Stimulated activated CD4-positive, alpha-beta T cell treated with anti-CD3 and anti-CD28 coated beads, Interleukin-1b, Interleukin-23, amount 100 ng/mL, for 4 hours (primary cell): Measurements from ENCODE around the gene BMAL1.

ENCODE experiments used
- DNase-seq, 2 donors: peaks; one replicate each; pipeline ENCODE4 v3.0.0-alpha.2; 2020; ENCODE audit warnings: low read depth in 2 of 2

The BMAL1 gene

GRCh38 chr11:13291361-13291760, 13.8 kb downstream of the BMAL1 start:
- DNase-seq, result no peak

GRCh38 chr11:13291800-13292199, 14.2 kb downstream of the BMAL1 start:
- no peak for DNase-seq

DNA sequence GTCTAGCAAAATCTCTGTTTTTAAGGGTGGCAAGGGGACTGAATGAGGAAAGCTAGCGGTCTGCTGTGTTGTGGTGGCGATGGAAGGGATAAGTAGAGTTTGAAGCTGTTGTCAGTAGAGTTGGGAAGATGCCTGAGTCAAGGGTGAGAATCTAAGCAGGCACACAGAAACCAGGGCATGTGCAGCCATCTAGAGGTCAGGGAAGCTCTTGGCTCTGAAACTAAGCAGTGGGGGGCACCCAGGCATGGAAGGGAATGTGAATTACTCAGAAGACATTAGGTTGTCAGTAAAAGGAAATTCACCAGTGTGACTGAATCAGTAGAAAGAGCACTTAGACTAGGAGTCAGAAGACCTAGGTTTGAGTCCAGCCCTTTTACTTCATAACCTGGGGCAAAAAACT, 15.4 kb downstream of the BMAL1 start:
- DNase-seq, result no peak

GRCh38 chr11:13294178-13294577, 16.6 kb downstream of the BMAL1 start:
- no peak for DNase-seq

GRCh38 chr11:13294771-13295579, 17.4 kb downstream of the BMAL1 start:
- no peak for DNase-seq

GRCh38 chr11:13297308-13297916, 19.8 kb downstream of the BMAL1 start:
- no peak for DNase-seq

DNA sequence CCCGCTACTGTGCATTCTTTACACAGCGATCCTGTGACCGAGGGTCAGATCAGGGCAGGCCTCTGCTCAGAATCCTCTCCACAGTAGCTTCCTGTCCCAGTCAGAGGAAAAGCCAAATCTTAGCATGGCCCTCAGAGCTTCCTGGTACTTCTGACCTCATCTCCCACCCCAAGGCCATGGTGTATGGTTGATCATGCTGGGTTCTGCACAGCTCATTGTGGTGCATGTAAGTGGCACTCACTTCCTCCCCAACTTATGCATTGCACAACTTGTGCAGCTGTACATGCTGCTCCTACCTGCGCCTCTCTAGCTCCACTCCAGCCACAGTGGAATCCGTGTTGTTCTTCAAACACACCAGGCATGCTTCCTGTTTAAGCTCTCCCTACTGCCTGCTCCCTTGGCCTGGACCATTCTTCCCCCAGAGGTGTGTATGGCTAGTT, 20.3 kb downstream of the BMAL1 start:
- DNase-seq, result no peak

DNA sequence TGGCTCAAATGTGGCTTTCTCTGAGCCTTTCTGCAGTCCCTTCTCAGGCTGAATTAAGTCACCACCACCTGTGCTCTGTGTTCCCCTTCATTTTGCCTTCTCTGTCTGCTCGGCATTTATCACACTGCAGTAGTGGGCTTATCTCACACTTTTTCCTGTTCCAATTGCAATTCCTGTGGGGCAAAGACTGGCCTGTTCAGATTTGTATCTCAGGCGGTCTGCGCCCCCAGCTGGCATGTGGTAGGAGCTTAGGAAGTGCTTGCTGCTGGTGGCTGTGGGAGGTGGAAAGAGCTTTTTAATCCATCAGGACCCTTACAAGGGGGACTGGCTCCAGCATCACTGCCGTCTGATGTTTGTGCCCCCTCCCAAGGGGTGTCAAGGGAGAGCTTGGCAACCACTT, 21.2 kb downstream of the BMAL1 start:
- no peak for DNase-seq

GRCh38 chr11:13301522-13301921, 23.9 kb downstream of the BMAL1 start:
- DNase-seq, result no peak

DNA sequence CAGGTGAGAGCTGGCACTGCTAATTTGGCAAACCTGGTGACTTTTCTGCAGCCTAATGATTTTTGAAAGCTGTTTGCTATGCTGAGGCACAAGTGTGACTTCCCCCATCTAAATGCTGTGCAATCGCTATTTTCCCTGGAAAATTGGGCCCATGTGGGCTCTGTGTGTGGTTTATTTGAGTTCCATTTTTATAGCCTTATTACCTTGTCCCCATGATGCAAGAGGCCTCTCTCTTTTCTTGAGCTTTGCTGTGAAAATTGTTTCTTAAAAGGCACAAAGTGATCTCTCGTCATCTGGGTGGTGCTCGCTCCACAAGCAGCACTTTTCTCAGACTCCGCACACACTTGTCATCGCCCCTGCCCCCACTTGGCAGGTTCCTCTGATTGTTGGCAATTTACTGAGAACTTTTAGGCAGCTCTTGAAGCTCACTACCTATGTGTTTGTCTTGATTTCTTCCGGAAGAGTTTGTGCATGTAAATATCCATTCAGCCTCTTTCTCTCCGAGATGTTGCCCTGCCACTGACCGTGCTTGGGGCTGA, 24.9 kb downstream of the BMAL1 start:
- DNase-seq, result no peak

DNA sequence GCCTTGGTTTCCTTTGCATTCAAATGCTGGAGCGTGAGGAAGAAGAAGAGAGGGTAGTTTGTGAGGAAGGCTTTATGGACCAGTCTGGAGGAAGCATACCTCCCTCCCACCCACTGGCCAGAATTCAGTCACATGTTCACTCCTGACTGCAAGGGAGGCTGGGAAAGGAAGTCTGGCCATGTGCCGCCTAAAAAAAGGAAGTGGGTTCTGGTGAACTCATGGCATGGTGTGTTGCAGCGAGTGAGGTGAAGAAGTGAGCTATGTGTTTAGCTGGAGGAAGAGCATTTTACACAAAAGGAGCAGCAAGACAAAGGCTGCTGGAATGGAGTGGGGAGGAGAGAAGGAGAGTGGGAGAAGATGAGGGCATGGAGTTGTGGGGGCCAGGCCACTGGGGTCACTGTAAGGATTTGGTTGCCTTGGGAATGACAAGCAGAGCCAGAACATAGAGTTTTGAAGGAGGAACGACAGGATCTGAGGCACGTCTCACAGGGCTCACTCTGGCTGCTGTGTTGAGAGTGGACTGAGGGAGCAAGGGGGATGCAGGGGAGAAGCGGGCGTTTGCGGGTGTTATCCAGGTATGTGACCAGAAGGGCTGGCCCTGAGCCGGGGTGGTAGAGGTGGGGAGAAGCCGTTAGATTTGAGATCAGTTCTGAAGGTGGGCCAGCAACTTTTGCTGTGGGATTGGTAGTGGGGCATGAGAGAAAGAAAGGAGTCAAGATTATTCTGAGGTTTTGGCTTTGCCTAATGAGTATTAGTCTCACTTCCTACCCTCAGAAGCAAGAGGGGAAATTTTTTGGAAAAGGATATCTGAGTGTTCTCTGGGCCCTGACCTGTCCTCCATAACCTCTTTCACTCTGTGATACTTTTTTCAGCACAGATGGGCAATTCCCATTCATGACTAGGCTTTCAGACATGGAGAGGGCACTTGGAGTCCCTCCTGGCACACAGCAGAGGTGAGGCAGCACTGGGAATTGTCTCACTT, 26.4 kb downstream of the BMAL1 start:
- DNase-seq, result no peak

DNA sequence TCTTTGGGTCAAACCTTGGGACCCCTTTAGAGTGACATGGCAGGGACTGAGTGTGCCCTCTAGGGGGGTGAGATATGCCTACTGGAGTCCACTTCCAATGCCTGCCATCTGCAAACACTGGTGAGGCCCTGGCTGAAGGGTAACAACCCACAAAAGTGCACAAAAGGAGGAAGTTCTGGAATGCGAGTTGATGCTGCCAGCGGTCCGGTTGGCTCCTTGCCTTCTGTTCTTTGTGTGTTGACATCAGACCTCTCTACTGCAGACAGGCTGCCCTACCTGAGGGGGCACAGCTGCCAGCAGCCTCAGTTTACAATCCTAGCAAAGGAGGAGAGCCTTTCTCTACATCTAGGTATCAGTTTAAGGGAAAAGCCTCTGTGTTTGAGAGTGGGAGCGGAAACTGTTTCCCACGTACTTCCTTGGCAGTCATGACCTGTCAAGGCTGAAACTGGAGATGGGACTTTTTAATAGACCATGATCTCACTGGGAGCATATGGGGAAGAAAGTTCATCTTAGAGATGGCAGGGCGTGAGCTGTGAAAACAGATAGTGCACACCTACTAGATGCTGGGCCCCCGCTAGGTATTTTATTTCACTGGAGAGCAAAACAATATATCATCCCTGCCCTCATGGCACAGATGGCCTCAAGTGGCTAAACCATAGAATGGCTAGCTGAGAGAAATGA, 27.2 kb downstream of the BMAL1 start:
- no peak for DNase-seq

GRCh38 chr11:13308704-13309103, 31.1 kb downstream of the BMAL1 start:
- no peak for DNase-seq

DNA sequence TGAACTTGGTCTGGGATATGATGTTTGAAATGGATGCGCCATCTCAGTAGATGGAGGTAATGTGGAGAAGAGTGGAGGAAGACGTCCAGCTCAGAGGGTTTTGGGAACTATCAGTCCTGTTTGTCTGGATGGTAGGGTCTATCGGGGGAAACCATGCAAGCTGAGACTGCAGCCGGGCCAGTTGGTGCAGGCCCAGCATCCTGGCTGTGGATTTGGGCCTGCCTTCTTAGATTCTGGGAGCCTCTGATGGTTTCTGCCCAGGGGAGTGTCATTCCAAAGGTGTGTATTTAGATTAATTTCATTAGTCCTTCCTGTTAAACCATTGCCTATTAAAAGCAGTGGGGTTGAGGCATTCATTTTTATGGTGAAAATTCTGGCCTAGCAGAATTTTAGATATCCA, 31.6 kb downstream of the BMAL1 start:
- no peak for DNase-seq

DNA sequence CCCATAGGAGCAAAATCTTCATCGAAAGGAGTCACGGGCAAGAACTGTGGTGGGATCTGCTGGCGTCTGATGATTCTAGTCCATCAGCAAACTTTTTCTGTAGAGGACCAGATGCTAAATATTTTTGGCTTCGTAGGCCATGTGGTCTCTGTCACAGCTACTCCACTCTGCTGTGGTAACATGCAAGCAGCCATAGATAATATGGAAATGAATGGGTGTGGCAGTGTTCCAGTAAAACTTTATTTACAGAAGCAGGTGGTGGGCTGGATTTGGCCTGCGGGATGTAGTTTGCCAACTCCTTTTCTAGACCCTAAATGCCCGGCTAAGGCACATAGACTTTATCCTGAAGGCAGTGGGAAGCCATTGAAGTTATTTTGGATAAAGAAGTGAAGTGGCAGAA, 32.9 kb downstream of the BMAL1 start:
- no peak for DNase-seq

GRCh38 chr11:13311570-13311969, 34.0 kb downstream of the BMAL1 start:
- no peak for DNase-seq

- DNase-seq, result no peak
These were observed 35.6 kb downstream of the BMAL1 start for GRCh38 chr11:13313005-13313819.

GRCh38 chr11:13314676-13315394, 37.2 kb downstream of the BMAL1 start:
- DNase-seq, result no peak

GRCh38 chr11:13315517-13316432, 38.2 kb downstream of the BMAL1 start:
- DNase-seq, result no peak
